G401 (cell line): Measurements from ENCODE around the gene ARHGEF6. TPM values are rescaled to one million over a fixed set of nuclear protein-coding genes. Genes with fewer than 3 reads are reported as not detected.
A peak's percentile ranks its signal among the peaks of the same experiment; 100 is the strongest.

Source experiments
- DNase-seq: peaks from one replicate; pipeline ENCODE4 v3.0.0-alpha.2; 2015; ENCODE audit warnings: low spot score
- in situ Hi-C: cut with HindIII; loops from 2 replicates; pipeline ENCODE4 v1.10.0; 2016; ENCODE audit warnings: low sequenced_read_pairs, mixed read lengths
- total RNA-seq: library from RNA; depleted of rRNA; stranded (reverse); fragments of >200 nt; shearing (Covaris generic); gene quantifications from 2 replicates; pipeline ENCODE4 v1.2.3, GENCODE V29; 2014

ARHGEF6 gene
- total RNA-seq, 1 experiment from 2014 or later = 0.10 TPM

DNA sequence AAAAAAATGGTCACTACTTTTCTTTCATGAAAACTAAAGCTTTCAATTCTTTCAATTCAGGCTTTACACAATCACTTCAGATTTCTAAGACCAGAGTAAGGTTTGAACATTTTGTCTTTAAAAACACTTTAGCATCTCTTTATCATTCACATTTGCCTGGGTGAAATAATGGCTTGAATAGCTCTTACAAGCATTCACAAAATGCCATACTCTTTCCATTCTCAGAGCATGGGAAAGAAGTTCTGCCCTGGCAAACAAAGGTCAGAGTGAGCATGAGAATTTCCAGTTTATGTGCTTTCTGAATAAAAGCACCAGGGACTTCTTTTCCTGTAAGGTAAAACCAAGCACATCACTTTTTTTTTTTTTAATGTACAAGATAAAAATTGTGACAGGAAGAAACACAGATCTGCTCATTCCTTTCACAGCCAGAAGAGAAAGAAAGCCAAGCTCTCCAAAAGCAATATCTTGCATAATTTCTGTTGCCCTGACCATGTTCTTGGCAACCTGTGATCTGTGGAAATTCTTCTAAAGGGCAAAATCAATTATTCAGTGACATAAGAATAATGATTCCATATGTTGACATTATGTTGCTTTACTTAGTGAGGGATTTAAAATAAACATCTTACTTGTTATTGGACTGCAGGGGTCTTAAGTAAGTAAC lies 68.0 kb downstream of the ARHGEF6 start:
- in situ Hi-C loops = no loop called here

DNA sequence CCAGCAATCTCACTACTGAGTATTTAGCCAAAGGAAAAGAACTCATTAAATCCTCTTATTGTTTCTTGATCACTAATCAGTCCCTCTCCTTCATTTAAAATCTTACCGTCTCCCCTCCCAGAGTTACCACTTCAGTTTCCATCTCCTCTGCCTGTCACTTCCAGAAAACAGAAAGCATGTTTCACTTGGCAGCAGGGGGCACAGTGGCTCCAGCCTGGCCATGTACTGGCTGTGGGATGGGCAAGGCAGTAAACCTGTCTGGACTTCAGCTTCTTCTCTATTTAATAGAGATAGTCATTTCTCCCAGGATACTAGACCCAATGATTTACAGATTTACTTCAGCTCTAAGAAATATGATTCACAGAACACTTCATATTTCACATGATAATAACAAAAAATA lies 69.6 kb downstream of the ARHGEF6 start:
- DNase-seq = peak; percentile 11
- in situ Hi-C loops = no loop called here

More for the DNA sequence above, 68.0 kb downstream of the ARHGEF6 start:
- DNase-seq = no peak

DNA sequence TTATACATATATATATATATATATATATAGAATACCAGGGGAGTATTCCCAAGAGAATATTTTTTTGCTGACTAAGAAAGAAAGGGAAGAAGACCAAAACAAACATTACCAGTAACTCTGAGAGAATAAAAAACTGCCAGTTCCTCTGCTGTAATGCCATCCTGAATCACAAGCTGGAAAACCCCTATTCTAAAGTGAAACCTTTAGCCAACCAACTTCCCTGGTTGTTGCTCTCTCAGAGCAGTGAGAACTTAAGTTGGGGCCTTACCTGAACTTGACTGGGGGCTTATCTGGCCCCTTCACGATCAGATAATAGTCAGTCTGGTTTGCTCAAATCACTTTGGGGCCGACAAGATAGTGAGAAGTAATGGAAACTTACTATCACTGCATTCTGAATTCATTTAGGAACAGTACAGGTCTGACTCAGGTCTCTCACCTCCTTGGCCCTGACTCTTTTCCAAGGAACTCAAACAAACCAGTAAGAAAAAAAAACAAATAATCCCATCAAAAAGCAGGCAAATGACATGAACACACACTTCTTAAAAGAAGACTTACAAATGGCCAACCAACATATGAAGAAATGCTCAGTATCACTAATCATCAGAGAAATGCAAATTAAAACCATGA lies 70.3 kb downstream of the ARHGEF6 start:
- no peak for DNase-seq
- in situ Hi-C loops = no loop called here

DNA sequence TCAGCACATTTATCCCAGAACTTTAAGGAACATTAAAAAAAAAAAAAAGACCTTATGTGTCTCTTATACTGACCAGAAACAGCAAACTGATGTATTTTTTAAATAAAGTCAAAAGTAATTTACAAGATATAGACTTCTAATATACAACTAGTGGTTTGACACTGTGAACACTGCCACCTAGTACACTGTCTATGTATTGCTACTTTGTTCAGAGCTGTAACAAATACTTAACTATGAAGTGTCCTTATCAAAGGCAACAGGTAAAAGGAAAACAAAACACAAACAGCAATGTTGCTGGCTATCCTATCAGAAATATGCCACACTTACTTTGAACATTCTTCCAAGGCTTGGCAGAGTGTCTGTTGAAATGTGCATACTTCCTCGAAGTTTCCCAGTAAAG lies 72.4 kb downstream of the ARHGEF6 start:
- no peak for DNase-seq
- in situ Hi-C loops = no loop called here

DNA sequence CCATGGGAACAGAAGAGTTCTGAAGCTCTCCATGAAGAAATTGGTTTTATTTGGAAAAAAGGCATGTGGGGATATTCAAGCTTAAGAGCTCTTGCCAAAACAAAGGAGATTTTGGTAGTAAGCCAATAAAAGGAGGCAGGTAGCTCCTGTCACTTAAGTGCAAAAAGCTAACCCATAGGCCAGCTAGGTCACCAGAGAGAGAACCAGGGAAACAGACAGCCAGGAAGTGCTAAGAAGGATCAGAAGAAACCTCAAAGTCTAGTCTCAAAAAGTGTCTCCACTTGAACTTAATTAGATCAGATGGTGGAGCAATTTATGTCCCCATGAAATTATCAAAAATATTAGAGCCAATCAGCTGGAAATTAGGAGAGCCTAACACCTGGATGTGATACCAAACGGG lies 83.6 kb downstream of the ARHGEF6 start:
- no peak for DNase-seq
- in situ Hi-C loops = no loop called here

DNA sequence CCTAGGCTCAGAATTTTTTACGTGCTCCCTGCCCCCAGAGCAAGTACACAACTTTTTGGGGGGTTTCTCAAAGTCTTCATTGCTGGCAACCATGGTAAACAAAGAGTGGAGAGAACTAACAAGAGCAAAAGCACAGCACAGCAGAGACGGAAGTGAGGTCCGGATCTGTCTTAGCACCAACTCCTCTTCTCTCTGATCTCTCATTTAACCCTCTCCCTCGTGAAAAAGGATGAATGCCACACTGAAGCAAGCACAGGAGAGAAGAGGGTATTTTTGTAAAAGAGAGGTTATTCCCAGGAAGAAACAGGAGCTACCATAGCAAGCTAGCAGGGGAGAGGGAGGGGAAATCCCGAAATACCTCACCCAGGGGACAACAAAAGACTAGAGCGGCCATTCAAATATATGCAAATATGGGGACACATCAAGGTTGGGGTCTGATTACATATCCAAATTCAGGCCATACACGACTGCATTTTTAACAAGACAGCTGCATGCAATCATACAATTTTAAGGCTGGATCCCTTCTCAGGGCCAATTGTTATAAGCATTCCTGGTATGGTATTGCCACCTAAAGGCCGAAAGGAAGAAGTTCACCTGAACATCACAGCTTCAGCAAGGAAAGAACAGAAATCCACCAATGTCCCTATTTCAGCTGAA lies 86.2 kb downstream of the ARHGEF6 start:
- peak; percentile 33 for DNase-seq

DNA sequence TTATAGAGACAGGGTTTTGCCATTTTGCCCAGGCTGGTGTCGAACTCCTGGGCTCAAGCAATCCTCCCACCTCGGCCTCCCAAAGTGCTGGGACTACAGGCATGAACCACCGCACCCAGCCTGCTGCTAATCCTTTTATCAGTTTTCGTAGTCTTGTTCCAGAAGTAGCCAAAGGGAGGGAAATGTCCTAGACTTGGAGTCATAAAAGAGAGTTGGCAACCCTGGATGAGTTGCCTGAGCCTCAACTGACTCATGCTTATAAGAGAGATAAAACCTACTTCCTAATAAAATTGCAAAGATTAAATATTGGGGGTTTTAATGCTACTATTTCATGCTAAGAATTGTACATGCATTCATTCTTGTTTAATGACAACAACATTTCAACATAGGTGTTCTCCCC lies 88.5 kb downstream of the ARHGEF6 start:
- no peak for DNase-seq
- in situ Hi-C loops = no loop called here

More for the DNA sequence above, 86.2 kb downstream of the ARHGEF6 start:
- in situ Hi-C loops = no loop called here

DNA sequence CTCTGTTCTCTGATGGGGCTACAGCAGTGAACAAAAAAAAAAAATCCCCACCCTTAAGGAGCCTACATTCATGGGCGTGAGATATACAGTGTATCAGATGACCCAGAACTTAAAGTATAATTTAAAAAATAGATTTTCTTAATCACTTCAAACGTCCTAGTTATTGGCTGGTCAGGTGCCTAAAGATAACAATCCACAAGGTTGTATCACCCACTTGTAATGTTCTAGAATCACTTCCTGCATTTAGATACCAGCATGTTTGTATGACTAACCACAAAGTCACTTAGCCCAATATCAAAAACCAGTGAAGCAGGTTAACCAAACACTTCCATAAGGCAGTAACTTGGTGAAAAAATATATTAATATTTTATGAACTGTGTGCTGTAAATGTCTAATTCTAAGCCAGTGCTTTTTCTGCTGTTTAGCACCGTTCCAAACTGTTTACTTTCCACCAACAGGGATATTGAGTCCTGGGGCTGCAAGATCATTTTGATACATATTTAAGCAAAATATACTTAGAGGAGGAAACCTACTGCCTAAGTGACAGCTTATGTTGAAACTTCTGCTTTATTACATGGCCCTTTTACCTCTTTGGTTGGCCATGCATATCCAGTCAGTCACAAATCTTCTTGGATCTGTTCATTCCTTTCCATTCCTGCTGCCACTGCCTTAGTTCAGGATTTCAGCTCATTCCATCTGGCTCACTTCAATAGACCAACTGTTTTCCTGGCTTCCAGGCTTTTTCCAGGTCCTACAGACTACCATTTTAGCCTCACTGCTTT lies 89.5 kb downstream of the ARHGEF6 start:
- in situ Hi-C loops = no loop called here
- no peak for DNase-seq

DNA sequence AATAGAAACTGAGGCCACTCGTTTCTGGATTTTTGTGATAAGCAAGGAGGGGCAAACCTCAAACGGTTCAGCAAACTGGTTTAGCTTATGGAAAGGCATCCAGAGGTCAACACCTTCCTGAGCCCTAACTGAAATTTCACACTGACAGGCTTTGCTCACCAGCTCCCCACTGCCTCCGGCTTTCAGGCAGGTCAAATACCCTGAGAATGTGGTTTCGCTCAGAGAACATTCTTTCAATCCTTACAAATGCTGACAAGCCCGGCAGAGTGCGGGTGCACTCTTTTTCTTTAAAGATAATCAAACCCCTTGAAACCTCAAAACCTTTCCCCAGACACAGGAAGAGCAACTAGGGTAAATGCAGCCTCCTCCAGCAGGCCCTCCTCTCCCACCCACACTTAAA lies 91.3 kb downstream of the ARHGEF6 start:
- DNase-seq = no peak
- in situ Hi-C loops = no loop called here

DNA sequence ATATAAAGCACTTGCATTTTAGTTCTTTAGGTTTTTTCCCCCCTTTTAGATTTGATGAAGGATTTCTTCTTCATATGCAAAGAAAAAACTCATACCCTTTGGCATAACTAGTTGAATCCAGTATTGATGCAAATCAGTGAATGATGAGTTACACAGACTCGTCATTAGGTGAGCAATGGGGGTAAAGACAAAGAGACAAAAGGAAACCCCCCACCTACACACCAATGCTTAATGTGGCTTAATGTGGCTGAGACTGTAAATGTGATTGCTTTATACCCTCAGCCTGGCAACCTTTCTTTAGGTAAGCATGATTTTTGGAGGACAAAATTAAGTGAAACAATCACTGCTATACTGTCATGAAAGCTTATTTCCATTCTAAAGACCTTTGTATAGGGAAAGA lies 93.3 kb downstream of the ARHGEF6 start:
- in situ Hi-C loops = no loop called here
- no peak for DNase-seq

DNA sequence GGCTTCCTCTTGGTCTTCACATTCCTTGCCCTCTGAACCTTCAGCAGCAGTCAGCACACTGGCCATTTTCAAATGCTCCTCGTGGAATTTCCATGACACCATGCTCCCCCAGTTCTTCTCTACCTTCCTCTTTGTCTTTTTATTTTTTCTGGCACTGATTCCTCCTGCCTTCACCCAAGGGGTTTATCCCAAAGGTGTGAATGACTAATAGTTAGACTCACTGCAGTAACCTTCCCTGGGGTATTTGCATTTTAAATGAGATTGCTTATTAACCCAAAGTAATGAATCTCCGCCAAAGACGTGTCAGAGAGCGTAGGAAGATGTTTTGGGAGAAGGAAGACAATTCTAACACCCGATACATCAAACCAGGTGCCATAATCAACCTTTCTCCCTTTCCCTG lies 96.6 kb downstream of the ARHGEF6 start:
- no peak for DNase-seq
- in situ Hi-C loops = no loop called here

DNA sequence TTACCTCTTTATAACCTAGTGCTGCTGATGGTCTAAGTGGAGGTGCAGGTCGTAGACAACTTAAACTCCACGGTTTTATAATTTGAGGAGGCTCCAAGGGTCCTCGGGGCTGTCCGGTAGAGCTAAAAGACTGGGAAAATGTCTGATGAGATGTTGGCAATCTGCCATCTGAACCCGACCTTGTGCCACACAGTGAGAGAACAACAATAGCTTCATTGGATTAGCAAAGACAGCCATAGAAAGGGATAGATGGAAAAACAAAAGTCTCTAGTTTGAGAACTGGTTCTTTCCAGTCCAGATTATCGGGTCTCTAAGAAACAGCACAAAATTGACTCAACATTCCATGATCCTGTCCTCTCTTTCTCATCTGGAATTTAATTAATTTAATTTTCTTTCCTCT lies 101.2 kb downstream of the ARHGEF6 start:
- in situ Hi-C loops = no loop called here
- no peak for DNase-seq

DNA sequence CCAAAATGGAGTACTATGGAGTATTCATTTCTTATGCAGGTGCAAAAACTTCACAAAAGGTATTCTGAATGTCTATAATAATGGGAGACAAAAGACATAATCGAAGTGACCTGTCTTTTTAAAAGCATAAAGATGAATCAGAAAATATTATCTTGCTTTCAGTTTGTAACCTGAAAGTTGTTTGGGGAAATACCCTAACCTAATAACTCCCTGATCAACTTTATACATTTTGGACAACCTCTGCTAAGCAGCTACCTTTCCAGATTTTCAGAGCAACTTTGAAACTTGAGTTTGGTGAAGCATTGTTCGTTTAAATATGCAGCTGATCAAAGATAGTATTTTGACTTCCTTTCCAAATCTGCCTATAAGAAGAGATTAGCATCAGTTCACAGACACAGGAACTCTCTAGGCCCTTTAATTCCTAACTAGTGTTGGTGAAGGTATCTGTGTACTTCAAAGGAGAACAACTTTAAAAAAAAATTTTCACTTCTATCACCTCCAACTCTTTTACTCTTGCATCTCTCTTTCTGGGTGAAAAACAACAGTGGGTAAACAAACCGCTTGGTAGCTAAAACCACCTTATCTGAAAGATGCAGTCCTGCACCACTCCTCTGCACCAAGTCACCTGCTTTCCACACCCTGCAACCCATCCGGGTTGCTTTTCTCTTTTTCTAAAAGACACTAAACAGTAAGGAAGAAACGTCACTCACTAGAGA lies 106.3 kb downstream of the ARHGEF6 start:
- in situ Hi-C loops = no loop called here
- no peak for DNase-seq

DNA sequence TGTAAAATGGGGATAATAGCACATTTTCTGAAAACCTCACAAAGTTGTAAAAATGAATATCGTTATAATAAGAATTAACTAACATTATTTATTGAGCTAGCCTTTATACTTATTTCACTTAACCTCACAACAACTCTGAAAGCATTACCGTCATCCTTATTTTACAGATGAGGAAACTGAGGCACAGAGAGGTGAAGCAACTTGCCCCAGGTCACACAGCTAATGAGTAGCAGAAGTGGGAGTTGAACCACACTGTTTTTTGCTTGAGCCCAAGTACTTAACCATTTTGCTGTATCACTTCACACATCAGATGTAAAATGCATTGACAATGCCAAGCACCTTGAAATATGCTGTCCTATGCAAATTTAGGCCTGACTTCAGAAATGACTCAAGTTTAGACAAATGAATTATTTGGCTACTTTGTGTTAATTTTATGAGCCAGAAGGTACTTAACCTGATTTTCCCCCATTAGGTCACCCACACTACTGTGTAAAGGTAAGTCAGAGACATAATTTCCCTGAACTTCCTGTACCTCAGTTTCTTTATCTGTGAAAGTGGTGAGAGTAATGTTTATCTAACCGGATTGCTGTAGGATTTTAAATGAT lies 109.6 kb downstream of the ARHGEF6 start:
- no peak for DNase-seq
- in situ Hi-C loops = no loop called here

DNA sequence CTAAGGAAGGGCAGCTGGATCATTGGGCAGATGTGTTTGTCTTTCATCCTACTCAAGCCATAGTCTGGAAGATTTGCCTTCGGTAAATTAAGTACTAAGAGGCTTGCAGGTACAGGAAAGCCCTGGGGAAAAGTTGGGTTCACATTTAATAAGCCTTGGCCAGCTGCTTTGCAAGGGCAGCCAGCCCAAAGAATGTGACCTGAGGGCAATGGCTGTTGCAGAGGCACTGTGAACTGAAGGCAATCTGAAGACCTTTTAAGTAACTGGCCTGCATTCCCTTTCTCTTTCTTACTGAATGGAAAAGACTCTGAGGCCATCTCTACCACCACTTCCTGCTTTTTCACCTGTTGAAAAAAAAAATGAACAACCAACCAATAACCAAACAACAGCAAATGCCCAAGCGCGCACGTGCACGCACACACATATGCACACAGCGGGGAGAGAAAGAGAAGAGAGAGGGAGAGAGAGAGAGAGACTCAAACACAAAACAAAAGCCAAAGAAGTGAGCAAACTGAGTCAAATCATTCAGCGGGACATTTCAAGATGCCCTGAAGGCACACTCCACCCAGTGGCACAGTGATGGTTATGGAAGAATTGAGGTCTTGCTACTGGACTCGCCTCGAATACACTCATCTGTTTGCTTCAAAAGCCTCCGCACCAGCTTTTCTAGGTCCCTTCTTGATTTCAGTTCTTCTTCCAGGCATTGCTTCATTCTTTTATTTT lies 113.1 kb downstream of the ARHGEF6 start:
- no peak for DNase-seq
- in situ Hi-C loops = no loop called here

DNA sequence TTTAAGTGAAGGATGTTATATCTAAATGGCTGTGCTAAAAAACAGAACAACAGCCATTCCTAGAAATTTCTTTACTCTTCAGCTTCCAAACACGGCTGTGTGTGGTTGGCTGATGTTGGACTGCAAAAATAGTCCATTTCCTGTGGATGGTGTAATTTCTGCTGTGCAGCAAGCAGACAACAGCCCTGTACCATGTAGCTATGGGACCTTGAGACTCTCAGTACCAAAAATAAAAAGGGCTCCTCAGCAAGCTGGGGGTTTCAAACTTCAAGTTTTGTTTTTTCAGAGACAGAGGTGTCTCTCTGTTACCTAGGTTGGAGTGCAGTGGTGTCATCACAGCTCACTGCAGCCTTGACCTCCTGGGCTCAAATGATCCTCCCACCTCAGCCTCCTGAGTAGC lies 114.6 kb downstream of the ARHGEF6 start:
- DNase-seq = no peak
- in situ Hi-C loops = no loop called here

DNA sequence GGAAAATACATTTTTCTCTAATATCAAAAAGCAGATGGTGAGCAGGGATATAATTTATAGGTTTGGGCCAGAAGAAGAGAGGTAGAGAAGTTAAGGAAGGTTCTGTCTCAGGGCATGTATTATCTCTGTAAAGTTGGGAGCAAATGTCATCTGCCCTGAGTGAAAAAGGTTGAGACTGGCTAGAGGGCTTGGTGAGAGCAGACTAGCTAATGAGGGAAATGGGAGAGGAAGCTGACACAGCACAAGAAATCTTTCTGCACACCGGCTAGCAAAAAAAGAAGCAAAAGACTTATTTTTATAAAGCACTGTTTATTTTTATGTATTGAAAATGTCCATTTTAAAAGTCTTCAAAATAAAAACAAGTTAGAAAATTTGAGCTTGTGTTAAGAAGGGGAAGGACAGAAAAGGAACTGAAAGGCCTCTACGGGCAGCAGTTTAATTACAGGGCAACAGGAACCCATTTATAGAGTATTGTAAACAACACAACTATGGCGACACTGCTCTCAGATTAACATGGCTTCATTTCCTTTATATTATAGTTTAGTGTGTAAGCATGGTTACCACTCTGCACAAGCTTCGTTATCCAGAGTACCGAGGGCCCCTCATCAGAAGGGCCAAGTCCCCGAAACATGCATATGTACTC lies 115.4 kb downstream of the ARHGEF6 start:
- in situ Hi-C loops = no loop called here
- no peak for DNase-seq

DNA sequence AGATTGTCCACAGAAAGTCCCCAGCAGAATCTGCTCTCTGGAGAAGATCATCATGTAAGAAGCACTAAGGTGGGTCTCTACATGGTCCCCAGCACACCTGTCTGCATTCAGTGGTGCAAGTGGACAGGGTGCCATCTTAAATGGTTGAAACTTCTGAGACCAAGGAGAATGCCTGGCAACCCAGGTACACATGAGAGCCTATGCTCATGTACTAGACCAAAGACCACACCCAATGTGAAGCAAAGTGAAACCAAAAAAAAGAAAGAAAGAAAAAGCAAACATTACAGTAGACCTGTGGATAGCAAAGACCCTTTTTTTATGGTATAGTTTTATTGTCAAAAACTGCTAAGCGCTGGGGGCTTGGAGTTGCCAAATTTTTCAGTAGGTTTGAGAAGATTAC lies 117.8 kb downstream of the ARHGEF6 start:
- in situ Hi-C loops = no loop called here

More for the DNA sequence above, 117.8 kb downstream of the ARHGEF6 start:
- DNase-seq = no peak
